GM18519 (cell line): ENCODE data around the gene INHBB.

Source experiments
- ATAC-seq: cut with Tn5 transposase; IDR thresholded peaks from one replicate; pipeline ENCODE4 v1.9.1; 2021; ENCODE audit warnings: mild to moderate bottlenecking, moderate library complexity; ENCODE audit not compliant: unreplicated experiment, low FRiP score

INHBB gene

DNA sequence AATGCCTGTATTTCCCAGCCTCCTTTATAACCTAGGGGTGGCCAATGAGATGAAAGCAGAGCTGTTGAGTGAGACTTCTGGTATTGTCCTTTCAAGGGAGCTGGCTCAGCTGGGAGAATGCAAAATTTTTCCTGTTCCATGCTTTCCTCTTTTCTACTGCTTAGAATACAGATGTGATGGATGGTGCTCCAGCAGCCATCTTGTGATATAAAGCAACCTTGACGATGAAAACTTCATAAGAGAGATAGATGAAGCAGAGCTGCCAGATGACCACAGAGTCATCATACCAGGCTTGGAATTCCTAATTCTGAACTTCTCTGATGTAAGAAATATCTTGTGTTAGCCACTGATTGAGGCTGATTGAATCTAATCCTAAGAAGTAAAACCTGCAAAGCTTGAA, 11.9 kb upstream of the INHBB start:
- no peak for ATAC-seq

DNA sequence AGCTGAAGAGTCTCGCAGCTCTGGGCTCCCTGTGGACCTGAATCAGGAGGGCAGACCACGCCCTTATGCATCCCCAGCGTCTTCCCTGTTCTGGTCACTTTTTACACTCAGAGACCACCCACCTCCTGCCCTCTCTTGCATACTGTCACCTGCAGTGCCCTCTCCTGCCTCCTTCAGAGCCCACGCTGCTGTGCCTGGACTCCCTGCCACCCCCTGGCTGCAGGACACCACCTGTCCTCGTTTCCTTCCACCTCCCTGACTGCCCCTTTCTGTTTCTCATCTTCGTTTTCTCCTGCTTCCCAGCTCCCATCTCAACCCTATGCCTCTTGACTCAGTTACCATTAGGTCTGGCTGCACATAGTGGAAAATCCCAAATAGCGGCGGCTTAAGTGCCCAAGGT, 9.2 kb upstream of the INHBB start:
- ATAC-seq = no peak

DNA sequence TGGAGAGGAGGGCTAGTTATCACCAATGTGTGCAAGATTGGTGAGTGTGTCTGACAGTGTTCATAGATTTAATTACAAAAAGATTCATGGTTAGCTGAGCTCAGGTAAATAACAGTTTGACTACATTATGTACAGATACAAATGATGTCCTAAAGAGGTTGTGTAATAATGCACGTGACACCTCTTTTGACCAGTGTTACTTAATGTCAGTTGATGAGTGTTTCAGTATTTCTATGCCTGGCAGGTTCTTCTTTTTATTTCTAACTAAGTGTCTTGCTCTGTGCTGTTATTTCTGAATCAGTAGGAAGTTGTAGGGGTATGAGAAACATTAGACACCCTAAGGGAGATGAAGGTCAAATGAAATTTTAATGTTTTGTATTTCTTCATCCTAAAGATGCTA, 7.9 kb upstream of the INHBB start:
- ATAC-seq = no peak

DNA sequence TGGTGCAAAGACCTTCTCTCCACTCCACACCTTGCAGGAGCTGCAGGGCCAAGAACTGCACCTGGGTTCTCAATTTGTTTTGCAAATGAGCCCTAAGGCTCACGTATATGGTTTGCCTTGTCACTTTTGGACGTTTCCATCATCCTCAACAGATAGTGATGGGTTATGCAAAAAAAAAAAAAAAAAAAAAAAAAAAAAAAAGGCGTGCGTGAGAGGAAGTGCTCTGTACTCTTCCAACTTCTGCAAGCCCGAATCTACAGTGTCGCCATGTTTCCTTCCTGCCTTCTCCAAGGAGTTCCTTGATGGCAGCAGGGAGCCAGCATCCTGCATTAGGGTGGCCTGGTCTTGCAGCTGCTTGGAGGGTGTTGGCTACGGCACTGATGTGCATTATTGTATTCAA, 4.0 kb upstream of the INHBB start:
- no peak for ATAC-seq

DNA sequence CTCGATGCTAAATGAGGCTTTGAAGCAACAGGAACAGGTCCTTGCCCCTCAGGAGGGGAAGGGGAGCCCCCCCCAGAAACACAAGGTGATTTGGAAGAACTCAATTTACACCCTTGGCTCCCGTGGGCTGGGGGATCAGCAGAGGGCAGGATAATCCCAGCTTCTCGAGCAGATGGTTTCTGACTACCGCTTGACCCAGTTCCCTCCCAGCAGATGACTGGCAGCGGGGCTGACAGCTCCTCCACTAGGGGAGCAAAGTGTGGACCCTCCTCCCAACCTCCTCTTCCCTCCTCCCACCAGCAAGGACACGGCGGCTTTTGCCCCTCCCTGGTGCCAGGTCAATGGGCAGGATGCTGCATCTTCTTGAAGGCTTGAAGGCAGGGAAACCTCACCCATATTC, 3.5 kb upstream of the INHBB start:
- ATAC-seq = no peak

DNA sequence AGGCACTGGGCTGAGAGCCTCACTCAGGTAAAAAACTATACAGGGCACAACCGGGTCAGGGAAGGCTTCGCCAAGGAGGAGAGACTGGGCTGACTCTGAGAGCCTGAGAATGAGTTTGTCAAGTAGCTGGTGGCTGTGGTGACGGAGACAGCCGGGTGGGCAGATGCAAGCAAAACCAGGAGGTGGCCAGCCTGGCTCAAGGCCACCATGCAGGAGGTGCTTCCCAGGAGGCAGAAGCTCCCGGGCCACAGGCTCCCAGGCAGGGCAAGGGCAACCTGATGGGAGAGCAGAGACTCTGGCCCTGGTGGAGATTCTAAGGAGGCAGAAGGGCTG, 2.9 kb upstream of the INHBB start:
- no peak for ATAC-seq

DNA sequence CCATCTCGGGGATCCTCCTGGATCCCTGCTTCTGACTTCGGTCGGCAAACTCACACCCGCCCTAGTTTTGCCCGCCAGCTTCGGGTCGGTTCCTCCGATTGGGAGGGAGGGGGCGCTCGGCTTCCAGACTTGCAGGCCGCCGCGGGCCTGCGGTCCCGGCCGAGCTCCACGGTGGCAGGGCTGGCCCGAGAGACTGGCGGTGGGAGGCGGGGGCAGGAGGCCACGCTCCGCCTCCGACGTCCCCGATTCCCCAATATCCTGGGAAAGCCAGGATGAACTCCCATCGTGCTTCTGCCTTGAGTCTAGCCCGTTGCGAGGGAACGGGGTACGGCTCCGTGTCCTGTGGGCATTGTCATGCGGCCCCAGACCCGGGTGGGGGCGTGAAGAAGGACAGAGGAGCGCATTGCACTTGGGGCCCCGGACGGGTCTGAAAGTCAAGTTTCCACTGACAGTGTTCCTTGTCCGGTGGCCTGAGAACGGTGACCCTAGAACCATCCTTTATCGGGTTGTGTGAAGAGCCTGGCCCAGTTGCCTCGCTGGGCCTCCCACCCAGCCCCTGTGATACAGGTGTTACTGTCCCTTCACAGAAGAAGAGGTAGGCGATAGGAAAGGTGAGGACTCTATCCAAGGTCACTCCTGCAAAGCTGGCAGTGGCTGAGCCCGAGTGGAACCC, 2.4 kb upstream of the INHBB start:
- no peak for ATAC-seq

DNA sequence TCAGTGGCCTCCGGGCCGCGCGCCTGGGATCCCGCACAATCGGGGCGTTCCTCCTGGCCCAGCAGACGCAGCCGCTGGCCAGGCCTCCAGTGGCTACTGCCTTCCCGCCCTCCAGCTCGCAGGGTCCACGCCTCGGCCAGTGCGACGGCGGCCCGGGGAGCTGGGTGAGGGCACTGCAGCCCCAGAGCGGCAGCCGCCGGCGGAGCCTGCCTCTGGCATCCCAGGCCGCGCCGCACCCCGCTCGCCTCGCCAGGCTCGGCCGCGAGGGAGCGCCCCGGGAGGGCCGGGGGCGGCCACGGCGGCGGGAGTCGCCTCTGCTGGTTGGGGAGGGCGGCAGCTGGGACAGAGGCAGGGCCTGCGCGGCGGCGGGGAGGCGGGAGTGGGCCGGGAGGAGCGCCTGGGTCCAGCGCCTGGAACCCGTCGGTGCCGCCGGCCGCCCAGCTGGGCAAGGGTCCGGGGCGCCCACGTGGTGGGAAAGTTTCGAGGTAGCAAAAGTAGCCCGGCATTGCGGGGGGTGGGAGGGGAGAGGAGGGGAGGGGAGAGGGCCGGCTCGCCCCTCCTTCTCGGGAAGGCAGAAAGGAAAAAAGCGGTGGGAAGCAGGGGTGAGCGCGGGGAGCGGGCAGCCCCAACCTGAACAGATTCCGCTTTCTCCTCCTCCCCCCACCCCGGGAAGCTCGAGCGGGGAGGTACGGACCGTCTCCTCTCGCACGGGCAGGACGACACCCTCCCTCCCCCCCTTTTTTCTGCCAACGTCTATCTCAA, 1.5 kb upstream of the INHBB start:
- no peak for ATAC-seq

DNA sequence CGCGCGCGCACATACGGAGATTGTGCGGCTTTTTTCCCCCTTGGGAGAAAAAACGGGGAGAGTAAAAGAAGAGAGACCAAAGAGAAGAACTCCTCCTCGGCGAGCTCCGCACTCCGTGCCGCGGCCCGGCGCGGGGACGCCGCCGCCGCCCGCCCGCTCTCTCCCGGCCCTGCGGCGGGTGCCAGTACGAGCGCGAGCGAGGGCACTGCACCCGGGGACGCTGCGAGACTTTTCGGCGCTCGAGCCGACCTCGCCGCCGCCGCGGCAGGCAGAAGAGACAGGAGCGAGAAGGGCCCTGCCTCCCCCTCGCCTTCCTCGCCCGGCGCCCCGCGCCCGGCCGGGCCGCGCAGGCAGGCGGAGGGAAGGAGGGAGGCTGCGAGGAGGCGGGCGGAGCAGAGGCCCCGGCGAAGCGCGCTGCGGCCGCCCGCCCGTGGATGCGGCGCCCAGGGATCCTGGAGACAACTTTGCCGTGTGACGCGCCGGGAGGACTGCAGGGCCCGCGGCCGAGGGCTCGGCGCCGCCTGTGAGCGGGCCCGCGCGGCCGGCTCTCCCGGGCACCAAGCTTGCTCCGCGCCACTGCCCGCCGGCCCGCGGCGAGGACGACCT, 857 bp upstream of the INHBB start:
- ATAC-seq = no peak

DNA sequence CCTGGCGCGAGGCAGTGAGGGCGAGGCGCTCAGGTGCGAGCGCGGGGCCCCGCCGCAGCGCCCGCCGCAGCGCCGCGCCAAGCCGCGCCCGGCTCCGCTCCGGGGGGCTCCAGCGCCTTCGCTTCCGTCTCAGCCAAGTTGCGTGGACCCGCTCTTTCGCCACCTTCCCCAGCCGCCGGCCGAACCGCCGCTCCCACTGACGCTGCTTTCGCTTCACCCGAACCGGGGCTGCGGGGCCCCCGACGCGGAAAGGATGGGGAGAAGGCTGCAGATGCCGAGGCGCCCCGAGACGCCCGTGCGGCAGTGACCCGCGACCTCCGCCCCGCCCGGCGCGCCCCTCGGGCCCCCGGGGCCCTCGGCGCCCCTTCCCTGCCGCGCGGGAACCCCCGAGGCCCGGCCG, 328 bp upstream of the INHBB start:
- no peak for ATAC-seq

DNA sequence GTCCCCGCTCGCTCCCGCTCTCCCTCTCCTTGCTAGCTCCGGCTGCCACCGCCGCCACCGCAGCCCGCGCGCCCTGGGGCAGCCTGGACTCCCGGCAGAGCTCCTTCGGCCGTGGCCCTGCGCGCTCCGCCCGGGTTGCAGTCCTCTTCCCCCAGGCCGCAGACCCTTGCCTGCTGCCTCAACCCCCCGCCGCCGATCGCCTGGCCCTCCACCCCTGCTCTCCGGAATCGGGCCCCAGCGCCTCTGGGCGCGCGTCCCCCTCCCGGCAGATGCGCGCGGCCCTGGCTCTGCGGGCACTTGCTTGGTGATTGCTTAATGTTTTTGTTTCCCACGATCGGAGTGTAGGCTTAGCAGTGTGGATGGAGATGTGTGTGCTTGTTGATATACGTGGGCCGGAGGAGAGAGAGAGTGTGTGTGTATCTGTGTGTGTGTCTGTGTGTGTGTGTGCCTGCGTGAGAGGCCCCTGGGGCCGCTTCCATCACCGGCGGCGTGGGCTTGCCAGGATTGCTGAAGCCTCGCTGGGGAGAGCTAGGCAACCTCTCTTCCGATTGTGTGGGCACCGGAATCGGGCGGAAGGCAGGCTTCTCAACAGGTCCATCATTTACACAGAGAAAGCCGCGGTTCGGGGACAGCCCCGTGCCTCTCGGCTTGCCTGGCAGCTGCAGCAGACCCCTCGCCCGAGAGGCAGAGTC, 877 bp downstream of the INHBB start:
- no peak for ATAC-seq

DNA sequence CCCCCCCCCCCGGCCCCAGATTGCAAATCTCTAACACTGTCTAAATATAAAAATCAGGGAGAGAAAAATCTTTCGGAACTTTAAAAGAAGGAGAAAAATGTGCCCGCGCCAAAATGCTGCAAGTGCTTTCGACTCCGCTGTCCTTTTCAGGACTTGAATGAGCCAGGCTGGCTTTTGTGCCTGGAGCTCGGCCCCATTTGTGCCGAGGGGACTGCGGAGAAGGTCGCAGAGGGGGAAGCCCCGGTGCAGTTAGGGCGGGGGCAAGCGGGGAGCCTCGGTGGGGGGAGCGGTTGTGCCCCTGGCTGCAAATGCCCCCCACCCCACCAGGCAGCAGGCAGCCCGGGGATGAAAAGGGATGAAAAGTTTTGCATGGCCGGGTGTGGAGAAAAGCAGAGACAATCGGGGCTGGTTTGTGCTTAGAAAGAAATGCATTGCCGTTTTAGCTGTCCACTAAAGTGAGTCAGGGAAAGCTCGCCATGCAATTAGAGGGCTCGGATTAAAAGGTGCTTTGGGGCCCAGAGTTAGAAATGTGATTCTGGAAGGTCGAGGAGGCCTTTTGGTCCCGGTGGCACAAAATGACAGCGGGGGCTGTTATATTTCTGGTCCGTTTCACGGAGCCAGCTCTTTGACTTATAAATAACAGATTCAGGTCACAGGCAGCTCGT, 1.6 kb downstream of the INHBB start:
- ATAC-seq = no peak

DNA sequence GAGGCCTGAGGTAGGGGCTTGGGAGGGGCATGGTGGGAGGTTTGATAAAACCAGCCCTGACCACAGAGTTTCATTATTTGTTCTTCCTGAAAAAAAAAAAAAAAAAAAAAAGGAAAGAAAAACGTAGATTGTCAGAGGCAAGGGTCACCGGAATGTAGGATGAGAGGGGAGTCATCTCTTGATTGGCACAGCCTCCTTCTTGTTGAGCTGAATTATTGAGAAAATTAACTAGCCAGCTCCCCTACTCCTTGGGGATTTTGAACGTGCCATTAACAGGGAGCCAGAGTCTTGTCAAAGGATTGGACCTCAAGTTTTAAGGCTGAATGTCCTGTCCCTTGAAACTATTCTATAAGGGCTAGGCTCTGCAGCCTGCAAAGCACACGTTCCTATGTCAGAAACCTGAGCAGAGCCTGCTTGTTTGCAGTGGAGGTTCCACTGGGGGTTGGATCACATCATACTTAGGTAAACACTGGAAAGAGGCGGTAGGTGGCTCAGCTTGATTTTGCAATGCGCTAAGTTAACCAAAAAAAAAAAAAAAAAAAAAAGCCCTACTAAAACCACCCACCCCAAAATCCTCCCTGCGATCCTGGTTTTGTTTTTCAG, 2.3 kb downstream of the INHBB start:
- no peak for ATAC-seq

DNA sequence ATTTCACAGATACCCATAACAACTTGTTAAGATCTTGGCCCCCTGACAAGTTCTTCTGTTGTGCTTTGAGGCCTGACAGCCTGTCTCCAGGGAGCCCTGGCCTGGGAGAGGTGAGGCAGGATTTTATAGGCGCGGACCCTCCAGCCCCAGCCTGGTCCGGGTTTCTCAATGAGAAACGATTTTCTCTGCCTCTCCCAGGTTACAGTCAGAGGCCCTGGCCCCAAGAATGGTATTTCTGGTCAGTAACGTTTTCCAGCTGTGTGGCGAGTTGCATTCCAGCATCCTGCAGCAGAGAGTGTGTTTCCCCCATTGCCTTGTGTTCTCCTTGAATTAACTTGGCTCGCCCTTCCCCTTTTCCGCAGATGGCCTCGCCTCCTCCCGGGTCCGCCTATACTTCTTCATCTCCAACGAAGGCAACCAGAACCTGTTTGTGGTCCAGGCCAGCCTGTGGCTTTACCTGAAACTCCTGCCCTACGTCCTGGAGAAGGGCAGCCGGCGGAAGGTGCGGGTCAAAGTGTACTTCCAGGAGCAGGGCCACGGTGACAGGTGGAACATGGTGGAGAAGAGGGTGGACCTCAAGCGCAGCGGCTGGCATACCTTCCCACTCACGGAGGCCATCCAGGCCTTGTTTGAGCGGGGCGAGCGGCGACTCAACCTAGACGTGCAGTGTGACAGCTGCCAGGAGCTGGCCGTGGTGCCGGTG, 3.0 kb downstream of the INHBB start:
- no peak for ATAC-seq

DNA sequence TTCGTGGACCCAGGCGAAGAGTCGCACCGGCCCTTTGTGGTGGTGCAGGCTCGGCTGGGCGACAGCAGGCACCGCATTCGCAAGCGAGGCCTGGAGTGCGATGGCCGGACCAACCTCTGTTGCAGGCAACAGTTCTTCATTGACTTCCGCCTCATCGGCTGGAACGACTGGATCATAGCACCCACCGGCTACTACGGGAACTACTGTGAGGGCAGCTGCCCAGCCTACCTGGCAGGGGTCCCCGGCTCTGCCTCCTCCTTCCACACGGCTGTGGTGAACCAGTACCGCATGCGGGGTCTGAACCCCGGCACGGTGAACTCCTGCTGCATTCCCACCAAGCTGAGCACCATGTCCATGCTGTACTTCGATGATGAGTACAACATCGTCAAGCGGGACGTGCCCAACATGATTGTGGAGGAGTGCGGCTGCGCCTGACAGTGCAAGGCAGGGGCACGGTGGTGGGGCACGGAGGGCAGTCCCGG, 3.5 kb downstream of the INHBB start:
- no peak for ATAC-seq

DNA sequence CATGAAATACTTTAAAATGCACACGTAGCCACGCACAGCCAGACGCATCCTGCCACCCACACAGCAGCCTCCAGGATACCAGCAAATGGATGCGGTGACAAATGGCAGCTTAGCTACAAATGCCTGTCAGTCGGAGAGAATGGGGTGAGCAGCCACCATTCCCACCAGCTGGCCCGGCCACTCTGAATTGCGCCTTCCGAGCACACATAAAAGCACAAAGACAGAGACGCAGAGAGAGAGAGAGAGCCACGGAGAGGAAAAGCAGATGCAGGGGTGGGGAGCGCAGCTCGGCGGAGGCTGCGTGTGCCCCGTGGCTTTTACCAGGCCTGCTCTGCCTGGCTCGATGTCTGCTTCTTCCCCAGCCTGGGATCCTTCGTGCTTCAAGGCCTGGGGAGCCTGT, 4.1 kb downstream of the INHBB start:
- no peak for ATAC-seq

DNA sequence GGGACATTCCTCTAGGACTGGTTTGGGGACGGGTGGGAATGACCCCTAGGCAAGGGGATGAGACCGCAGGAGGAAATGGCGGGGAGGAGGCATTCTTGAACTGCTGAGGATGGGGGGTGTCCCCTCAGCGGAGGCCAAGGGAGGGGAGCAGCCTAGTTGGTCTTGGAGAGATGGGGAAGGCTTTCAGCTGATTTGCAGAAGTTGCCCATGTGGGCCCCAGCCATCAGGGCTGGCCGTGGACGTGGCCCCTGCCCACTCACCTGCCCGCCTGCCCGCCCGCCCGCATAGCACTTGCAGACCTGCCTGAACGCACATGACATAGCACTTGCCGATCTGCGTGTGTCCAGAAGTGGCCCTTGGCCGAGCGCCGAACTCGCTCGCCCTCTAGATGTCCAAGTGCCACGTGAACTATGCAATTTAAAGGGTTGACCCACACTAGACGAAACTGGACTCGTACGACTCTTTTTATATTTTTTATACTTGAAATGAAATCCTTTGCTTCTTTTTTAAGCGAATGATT, 4.9 kb downstream of the INHBB start:
- ATAC-seq = no peak

DNA sequence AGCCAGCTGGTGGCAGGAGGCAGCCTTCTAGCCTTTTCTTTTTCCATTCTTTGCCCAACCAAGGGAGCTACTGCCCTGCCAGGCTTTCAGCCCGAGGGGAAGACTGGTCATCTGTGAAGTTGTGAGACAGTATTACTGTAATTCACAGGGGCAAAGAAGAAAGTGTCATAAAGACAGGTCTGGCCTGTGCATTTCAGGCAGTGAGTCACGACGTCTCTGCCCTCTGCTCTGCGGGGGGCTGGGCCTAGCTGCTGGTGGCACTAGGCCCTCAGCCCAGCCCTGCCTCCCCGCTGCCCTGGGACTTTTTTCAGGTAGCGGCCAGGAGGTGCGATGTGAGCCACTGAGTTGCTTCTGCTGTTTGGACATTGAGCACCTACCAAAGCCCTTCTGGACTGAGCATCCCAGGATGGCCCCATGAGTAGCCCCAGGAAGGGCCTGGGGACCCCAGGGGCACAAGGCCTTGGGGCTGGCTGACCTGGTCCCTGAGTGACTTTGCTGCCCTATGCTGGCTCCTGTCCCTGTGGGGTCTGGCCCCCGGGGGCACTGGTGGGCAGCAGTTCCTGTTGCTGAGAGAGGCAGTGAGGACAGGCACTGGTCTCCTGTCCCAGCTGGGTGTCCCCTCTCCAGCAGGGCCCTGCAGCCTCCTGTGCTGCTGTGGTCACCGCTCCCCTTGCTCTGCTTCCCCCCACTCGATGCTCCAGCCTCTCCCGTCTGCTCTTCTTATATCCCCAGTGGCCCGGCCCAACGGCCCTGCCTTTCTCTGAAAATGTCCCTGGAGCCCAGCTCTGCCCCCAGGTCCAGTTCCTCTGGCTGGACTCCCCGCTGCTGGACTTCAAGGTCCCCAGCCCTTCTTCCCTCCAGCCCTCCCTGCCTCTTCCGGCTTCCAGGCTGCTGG, 7.0 kb downstream of the INHBB start:
- no peak for ATAC-seq

DNA sequence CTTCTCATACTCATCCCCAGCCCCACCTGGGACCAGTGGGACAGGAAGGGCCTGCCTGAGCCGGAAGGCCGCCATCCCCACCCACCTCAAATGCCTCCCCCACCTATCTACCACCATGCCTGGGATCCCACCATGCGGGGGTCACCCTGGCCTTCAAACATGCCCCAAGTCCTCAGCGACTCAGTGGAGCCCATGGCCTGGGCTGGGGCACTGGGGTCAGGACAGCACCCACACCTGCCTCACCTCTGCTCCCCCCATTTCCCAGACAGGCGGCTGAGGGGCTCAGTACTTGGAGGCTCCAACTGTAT, 7.6 kb downstream of the INHBB start:
- ATAC-seq = no peak
